ENCODE measurements around the gene CNN1. TPM values are rescaled to one million over a fixed set of nuclear protein-coding genes. Genes with fewer than 3 reads are reported as not detected.

The CNN1 gene
- 10 to 100 TPM; 10.9 to 15.2 TPM for total RNA-seq

DNA sequence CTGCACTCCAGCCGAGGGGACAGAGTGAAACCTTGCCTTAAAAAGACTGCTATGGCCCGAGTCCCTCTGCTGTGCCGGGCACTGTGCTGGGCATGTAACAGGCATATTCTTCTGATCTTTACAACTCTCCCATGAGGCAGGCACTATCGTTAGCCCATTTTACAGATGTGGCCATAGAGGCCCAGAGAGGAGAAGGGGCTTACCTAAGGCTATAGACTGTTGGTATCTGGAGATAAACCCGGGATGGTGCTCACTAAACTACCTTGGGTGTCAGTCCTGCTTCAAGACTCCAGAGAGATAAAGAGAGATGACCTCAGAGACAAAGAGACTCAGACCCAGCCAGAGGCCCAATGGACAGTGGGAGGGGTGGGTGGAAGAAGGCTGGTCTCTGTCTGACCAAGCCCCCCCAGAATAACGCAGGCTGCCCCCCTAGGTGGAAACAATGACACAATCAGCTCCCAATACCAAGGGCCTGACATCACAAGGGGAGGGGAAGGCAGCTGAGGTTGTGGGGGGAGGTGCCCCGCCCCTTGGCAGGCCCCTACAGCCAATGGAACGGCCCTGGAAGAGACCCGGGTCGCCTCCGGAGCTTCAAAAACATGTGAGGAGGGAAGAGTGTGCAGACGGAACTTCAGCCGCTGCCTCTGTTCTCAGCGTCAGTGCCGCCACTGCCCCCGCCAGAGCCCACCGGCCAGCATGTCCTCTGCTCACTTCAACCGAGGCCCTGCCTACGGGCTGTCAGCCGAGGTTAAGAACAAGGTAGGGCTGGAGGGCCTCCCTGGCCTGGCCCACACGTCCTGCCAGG lies at the start of gene CNN1:
Gene CNN1, plus strand, starts transcription at position 620 of the 805 bp plus-strand sequence. Its CDS starts 77 bp downstream, at position 697.
- no peak for TF ChIP-seq POLR2A (IDR thresholded peaks at IDR 0.05)
- TF ChIP-seq, protein P1, sequence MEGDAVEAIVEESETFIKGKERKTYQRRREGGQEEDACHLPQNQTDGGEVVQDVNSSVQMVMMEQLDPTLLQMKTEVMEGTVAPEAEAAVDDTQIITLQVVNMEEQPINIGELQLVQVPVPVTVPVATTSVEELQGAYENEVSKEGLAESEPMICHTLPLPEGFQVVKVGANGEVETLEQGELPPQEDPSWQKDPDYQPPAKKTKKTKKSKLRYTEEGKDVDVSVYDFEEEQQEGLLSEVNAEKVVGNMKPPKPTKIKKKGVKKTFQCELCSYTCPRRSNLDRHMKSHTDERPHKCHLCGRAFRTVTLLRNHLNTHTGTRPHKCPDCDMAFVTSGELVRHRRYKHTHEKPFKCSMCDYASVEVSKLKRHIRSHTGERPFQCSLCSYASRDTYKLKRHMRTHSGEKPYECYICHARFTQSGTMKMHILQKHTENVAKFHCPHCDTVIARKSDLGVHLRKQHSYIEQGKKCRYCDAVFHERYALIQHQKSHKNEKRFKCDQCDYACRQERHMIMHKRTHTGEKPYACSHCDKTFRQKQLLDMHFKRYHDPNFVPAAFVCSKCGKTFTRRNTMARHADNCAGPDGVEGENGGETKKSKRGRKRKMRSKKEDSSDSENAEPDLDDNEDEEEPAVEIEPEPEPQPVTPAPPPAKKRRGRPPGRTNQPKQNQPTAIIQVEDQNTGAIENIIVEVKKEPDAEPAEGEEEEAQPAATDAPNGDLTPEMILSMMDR (IDR thresholded peaks at IDR 0.05) = no peak
- 42 to 55% methylated on average over 13 to 21 of the region's 21 CpGs for WGBS, 2 donors
- no peaks in the 10 kb centered on the region for H3K36me3 ChIP-seq (replicated peaks in 1 of 2; ENCODE audit: insufficient read depth in 1 of 2, low read depth in 2 of 2)
- DNase-seq (peak in 2 of 4 donors; percentile 27 to 42), ATAC-seq (no peak)
- H3K4me3 ChIP-seq = no peak within 1 kb of the TSS
- no peak within 1 kb of the TSS for H3K27ac ChIP-seq
- H3K9me3 ChIP-seq = no peaks in the 10 kb centered on the region
- intact Hi-C loops (cut with DNase I) = no loop called here
- peaks cover 15% of the 10 kb centered on the region for H3K4me1 ChIP-seq
- H3K27me3 ChIP-seq = peaks cover 0 to 11% of the 10 kb centered on the region in 2 donors

DNA sequence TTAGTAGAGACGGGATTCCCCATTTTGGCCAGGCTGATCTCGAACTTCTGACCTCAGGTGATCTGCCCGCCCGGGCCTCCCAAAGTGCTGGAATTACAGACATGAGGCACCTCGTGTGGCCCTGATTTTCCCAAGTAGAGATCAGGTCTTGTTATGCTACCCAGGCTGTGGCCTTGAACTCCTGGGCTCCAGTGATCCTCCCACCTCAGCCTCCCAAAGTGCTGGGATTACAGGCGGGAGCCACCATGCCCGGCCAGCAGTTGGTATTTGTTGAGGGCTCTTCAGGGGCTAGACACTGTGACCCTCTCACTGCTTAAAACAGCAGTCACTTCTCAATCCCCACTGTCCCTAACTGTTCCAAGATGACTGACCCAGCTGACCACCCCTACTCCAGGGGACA lies 49.3 kb upstream of the CNN1 start:
- TF ChIP-seq, protein P1 (IDR thresholded peaks at IDR 0.05) = no peak
- no peak for TF ChIP-seq POLR2A (IDR thresholded peaks at IDR 0.05)
- no peak overlapping the region for H3K27ac ChIP-seq
- no peaks in the 10 kb centered on the region for H3K9me3 ChIP-seq
- H3K36me3 ChIP-seq (replicated peaks in 1 of 2; ENCODE audit: insufficient read depth in 1 of 2, low read depth in 2 of 2) = no peaks in the 10 kb centered on the region
- WGBS, 2 donors = 80 to 90% methylated on average over 1 to 7 of the region's 7 CpGs
- no peaks in the 10 kb centered on the region for H3K4me1 ChIP-seq
- intact Hi-C loops (cut with DNase I) = loop anchor here (10.0 kb wide), 1 partner anchor 195 kb away; the partner anchor contains the start of gene TSPAN16
- DNase-seq (no peak), ATAC-seq (no peak)
- H3K27me3 ChIP-seq = no peaks in the 10 kb centered on the region
- no peak overlapping the region for H3K4me3 ChIP-seq

DNA sequence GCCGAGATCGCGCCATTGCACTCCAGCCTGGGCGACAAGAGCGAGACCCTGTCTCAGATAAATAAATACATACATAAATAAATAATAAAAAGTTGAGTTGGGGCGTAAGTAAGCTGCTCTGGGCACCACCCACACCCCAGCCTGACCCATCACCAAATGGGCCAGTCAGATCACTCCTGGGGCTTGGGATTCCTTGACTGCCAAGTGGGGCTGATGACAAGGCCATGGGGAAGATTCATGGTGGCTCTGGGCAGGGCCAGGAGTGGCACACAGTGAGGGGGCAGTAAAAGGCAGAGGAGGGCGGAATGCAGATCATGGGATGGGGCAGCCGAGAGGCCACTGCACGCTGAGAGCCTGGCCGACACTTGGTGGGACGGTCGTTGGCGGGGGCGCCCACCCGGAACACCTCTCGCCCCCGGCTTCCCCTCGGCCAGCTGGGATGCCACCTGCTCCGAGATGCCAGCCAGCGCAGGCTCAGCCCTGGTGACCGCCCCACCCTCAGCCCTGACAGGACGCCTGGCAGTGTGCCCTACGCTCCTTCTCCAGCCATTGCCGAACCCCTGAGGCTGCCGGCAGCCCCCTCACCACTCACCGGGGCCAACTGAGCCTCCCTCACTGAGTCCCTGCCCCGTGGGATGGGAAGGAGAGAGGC lies 43.9 kb upstream of the CNN1 start:
- 92 to 96% methylated on average over 21 to 25 of the region's 27 CpGs for WGBS, 2 donors
- peaks cover 0 to 6% of the 10 kb centered on the region in 2 donors for H3K36me3 ChIP-seq (replicated peaks in 1 of 2; ENCODE audit: insufficient read depth in 1 of 2, low read depth in 2 of 2)

DNA sequence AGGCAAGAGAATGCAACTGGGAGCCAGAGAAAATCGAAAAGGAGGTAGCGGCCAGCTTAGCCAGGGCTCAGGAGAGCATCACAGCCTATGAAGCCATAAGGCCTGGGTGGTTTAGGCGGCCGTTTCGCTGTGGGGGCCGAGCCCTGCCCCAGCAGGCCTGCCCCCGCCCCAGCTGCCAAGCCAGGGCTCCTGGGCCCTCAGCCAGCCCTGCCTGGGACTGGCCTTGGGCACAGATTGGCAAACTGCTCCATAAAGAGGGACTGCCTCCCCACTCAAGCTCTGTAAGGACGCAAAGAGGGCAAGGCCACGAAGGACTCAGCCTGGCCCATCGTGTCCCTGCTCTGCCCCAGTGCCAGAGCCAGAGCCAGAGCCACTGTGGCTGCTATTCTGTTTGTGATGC lies 43.2 kb upstream of the CNN1 start:
- intact Hi-C loops (cut with DNase I) = no loop called here
- no peaks in the 10 kb centered on the region for H3K9me3 ChIP-seq
- peak in 1 of 4 donors; percentile 39 for DNase-seq
- H3K27me3 ChIP-seq = no peaks in the 10 kb centered on the region
- no peak overlapping the region for H3K27ac ChIP-seq
- ATAC-seq = no peak
- H3K36me3 ChIP-seq (replicated peaks in 1 of 2; ENCODE audit: insufficient read depth in 1 of 2, low read depth in 2 of 2) = peaks cover 0 to 6% of the 10 kb centered on the region in 2 donors
- H3K4me3 ChIP-seq = no peak overlapping the region
- no peak for TF ChIP-seq POLR2A (IDR thresholded peaks at IDR 0.05)
- TF ChIP-seq, protein P1 (IDR thresholded peaks at IDR 0.05) = no peak
- H3K4me1 ChIP-seq = peaks cover 8% of the 10 kb centered on the region
- WGBS, 2 donors = 55 to 65% methylated on average over 8 to 10 of the region's 10 CpGs

More for the DNA sequence above, 43.9 kb upstream of the CNN1 start:
- Histone ChIP-seq H3K27me3 (no peaks in the 10 kb centered on the region), H3K9me3 (no peaks in the 10 kb centered on the region), H3K4me3 (no peak overlapping the region), H3K27ac (no peak overlapping the region), H3K4me1 (peaks cover 8% of the 10 kb centered on the region)
- ATAC-seq = no peak
- TF ChIP-seq POLR2A (IDR thresholded peaks at IDR 0.05) = no peak
- TF ChIP-seq, protein P1 (IDR thresholded peaks at IDR 0.05) = no peak
- intact Hi-C loops (cut with DNase I) = no loop called here
- DNase-seq = no peak

All from body of pancreas (tissue), 4 donors.